GM12865 (cell line): ENCODE measurements around the gene C4orf50.
"Not testable (repeated sequence)": the region's sequence is repeated elsewhere in the genome, so short reads cannot be mapped to it uniquely, and the experiment has no call there.

Source experiments
- DNase-seq: peaks from one replicate; pipeline ENCODE4 v3.0.0; 2010; ENCODE audit warnings: low read depth
- H3K4me3 ChIP-seq: 2 replicates; pipeline ENCODE4 v1.5.1; 2011; ENCODE audit warnings: mild to moderate bottlenecking, low read depth, low read length, control low read depth
- TF ChIP-seq, protein P1 (sequence below): IDR thresholded peaks from 2 replicates; pipeline ENCODE4 v1.5.1; 2011; ENCODE audit warnings: low read length, control low read depth, low read depth, inconsistent platforms; ENCODE audit not compliant: insufficient read depth; ENCODE audit errors: missing control alignments

Gene C4orf50

DNA sequence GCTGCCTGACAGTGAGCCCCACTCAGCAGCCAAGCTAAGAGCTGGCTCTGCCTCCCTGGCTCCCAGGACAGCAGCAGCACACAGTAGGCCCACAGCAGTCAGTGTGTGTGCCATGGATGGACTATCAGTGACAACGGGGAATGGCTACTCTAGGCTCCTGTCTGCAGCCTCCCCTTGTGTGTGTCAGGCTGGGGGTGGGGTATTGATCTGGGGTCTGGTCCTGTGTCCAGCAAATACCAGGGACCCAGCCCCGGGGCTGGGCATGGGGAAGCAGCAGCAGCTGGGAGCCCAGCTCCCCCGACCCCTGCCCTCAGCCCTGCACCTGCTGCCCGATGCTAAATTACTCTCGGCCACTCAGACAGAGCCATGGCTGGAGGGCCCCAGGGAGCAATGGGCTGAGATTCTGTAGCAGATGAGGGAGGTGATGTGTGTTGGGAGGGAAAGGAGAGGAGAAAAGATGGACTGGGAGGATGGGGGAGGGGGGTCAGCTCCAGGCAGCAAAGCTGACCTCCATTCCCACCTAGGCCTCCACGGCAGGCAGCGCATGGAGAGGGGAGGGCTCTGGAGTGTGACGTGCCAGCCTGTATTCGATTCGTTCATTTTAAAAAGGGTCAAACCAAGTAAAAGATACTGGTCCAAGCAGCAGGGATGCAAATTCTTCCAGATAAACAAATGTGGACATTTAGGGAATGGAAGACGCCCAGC, 64.0 kb downstream of the C4orf50 start:
- H3K4me3 ChIP-seq, result no peak overlapping the region
- TF ChIP-seq, protein P1, sequence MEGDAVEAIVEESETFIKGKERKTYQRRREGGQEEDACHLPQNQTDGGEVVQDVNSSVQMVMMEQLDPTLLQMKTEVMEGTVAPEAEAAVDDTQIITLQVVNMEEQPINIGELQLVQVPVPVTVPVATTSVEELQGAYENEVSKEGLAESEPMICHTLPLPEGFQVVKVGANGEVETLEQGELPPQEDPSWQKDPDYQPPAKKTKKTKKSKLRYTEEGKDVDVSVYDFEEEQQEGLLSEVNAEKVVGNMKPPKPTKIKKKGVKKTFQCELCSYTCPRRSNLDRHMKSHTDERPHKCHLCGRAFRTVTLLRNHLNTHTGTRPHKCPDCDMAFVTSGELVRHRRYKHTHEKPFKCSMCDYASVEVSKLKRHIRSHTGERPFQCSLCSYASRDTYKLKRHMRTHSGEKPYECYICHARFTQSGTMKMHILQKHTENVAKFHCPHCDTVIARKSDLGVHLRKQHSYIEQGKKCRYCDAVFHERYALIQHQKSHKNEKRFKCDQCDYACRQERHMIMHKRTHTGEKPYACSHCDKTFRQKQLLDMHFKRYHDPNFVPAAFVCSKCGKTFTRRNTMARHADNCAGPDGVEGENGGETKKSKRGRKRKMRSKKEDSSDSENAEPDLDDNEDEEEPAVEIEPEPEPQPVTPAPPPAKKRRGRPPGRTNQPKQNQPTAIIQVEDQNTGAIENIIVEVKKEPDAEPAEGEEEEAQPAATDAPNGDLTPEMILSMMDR, result no peak
- DNase-seq, result no peak

DNA sequence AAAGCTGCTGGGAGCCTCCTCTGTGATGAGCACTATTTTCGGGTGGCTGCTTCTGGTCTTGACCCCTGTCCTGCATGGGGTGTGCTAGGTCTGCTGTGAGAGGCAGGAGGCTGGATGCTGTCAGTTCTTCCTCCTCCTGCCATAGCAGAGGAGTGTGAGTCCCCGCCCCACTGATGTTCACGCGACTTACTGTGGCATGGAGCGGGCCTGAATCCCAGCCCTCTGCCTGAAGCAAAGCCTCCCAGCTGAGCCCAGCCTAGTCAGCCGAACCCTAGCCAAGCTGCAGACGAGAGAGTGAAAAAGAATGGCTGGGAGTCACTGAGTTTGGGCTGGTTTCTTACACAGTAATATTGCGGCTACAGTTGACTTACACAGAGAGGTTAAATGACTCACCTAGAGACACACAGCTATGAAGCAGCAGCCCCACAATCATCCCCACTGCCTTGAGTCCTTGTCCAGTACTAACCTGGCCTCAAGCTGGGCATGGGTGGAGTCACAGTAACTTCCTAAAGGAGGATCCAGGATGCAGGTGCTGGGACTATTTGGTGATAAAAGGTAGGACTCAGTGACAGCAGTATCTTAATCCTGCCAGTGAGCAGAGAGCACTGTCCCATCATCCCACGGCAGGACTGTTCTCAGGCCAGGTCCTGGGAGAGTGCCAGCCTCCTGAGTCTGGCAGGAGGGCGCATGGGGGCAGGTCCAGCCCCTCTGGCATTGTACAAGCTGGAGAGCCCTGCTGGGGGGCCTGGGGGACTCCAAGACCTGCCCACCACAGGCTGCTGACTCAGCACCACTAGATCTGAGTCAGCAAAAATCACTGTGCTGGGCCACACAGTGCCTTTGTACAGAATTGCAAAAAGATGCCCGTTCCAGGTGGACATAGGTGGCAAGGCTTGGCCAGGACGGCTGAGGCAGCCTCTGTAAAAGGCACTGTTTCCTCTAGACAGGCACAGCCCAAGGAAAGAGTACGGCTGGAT, 65.0 kb downstream of the C4orf50 start:
- no peak overlapping the region for H3K4me3 ChIP-seq
- DNase-seq, result no peak
- TF ChIP-seq, protein P1, result no peak

DNA sequence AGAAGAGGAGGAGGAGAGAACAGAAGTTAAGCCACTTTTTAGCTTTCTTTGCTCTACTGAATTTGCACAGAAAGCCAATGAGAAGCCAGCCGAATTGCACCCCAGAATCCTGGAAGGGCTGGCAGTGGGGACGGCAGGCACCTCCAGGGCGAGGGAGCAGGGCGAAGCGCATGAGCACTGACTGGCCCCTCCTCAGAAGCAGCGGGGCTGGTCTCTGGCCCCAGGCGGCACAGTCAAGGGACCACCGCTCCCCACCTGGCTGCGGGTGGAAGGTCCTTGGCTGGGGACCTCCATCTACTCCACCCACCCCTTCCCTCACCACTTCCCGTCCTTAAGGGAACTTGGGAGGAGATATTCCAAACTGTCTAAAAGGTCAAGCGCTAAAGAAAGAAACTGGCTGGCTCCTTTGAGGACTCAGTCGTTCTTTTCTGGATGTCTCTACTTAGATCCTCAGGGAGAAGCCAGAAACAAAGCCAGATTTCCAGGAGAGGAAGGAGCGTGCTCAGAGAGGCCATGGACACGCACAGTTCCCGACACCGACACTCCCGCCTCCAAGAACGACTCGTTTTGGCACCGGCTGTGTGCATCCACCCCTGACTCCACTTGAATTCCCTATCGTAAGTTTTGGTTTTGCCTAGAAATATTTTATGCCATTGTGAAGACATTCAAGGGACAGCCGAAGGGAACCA, 65.8 kb downstream of the C4orf50 start:
- TF ChIP-seq, protein P1, result no peak
- H3K4me3 ChIP-seq, result no peak overlapping the region
- DNase-seq, result no peak

- not testable (repeated sequence) for DNase-seq, H3K4me3 ChIP-seq
Observed at GRCh38 chr4:5946653-5947052, 71.6 kb downstream of the C4orf50 start.

DNA sequence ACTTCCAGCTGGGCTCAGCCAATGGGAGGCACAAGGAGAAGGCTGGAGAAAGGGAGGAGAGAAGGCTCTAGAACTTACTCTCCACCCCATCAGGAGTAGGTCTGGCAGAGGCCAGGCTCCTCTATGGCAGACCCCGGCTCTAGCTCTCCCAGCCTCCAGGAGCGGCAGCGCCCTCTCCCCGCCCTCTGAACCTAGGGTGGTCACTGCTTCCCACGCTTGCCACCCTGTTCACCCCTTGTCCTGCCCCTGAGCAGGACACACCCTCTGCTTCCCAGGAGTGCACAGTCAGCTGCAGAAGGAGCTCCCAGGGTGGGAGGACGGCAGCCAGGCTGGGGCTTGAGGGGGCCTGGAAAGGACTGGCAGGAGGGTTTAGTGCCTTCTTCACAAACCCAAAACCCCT, 72.3 kb downstream of the C4orf50 start:
- TF ChIP-seq, protein P1, result no peak
- no peak for DNase-seq
- no peak overlapping the region for H3K4me3 ChIP-seq

DNA sequence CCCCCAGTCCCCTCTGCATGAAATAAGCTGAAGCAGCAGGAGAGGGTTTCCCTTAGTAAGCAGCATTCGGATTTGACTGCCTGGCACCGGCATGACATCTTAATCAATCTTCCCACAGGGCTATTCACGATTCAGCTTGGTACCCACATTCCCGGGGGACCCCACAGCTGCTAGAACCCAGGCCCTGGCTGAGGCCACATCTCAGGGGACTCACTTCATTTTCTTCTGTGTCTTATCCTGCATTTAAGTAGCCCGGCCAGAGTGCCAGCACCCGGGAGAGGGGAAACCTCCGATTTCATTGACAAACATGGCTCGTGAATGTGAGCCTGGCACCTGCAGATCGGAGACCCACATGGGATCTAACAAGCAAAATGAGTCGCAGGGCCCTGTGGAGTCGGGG, 73.1 kb downstream of the C4orf50 start:
- TF ChIP-seq, protein P1, result no peak
- DNase-seq, result no peak
- no peak overlapping the region for H3K4me3 ChIP-seq

GRCh38 chr4:5943561-5943960, 74.7 kb downstream of the C4orf50 start:
- H3K4me3 ChIP-seq, result no peak overlapping the region
- TF ChIP-seq, protein P1, result no peak

More at GRCh38 chr4:5943561-5943960, 74.7 kb downstream of the C4orf50 start:
- DNase-seq, result no peak
